Endometrial microvascular endothelial cells (primary cell): ENCODE results near the gene CTNNA2. TPM values are rescaled to one million over a fixed set of nuclear protein-coding genes. Genes with fewer than 3 reads are reported as not detected.

ENCODE experiments used
- in situ Hi-C: cut with HindIII; loops from 2 replicates; pipeline ENCODE4 v1.10.0; 2017; ENCODE audit warnings: low sequenced_read_pairs, low pct_unique_long_range_greater_than_20kb; ENCODE audit errors: inconsistent ontology term
- total RNA-seq: library from RNA; depleted of rRNA; stranded (reverse); fragments of >200 nt; gene quantifications from one replicate; pipeline ENCODE4 v1.2.3, GENCODE V29; 2015; ENCODE audit errors: inconsistent ontology term

Gene CTNNA2
- total RNA-seq, 1 donor from 2014 or later = not detected

DNA sequence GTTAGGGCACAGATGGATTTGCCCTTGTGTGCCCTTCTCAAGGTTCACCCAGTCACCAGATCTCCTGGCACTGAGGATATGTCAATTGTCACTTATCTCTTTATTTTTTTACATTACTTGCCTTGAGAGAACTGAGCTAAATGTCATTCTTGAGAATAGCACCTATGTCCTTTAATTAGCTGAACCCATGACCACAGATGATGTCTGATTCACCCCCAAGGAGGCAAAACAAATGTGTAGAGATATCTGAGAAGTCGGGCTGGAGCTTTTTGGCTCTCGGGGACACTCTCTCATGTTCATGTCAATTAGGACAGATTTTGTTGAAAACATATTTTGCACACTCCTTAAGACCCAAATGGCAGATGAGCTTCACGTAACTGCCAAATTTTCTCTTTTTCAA, 963.1 kb downstream of the CTNNA2 start:
- in situ Hi-C loops = no loop called here

DNA sequence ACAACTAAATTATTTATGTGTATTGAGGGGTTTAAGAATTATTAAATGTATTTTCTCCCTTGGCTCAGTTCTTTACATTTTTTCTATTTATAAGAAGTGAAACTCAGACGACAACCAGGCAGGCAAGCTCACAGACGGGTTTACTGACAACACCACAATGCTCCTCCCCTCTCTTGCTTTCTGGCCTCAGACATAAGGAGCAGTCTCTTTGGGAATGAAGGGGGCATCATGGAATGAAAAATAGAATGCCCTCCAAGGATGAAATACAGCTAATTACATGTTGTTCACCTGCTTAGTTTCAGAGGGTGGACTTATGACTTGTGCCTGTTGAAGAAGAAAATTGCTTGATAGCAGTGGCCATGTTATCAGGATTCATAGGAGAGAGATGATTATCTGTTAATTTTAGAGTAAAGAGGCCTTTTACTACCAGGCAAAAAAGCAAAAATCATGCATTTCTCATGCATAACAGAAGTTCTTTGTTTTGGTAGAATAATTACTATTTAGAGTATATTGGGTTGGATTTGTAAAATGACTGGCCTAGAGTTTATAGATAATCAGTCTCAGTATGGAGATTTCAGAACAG, 963.8 kb downstream of the CTNNA2 start:
- in situ Hi-C loops = no loop called here

DNA sequence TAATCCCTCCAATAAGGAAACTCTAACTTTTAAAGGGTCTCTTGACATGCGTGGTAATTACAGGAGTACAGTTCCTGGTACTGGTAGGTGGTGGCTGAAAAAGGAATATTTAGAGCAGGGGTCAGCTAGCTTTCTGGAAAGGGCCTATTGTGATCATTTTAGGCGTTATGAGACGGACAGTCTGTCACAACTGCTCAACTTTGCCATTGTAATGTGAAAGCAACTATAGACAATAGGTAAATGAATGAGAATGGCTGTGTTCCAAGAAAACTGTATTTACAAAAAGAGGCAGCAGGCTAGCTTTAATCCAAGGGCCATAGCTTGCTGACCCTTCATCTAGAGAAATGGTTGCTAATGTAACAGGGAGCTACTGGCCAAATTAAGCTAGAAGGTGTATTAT, 969.4 kb downstream of the CTNNA2 start:
- in situ Hi-C loops = no loop called here

DNA sequence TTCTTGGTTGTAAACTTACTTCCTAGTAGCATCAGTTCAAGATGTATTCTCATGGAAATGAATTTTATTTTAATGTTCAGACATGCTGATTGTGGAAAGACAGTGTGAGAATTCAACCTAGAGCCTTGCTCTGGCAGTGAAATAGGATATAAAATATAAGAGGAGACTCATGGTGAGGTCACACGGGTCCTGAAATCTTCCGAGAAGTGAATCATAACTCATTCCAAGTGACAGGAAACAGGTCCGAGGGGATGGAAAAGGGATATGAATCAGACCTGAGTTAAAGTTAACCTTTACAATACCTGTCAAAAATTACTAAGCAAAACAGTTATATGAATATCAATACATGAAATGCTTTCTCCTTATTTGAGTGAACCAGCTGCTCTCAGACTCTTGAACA, 976.9 kb downstream of the CTNNA2 start:
- in situ Hi-C loops = no loop called here

DNA sequence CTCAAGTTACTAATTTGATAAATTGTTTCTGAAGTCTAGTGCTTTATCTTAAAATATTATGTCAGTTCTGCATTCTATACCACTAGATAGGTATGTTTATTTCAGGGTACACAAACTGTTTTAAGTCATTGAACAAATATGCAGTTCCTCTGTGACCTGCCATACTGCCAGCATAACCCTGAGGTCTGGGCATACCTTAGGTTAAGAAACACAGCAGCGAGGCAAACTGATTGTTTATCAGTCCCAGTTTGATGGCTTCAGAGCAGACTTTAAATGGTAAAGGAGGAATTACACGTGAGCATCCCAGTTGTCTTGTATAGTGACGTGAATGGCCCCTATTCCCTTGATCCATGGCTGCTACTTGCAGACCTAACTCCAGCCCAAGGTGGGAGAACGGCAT, 978.1 kb downstream of the CTNNA2 start:
- in situ Hi-C loops = no loop called here

DNA sequence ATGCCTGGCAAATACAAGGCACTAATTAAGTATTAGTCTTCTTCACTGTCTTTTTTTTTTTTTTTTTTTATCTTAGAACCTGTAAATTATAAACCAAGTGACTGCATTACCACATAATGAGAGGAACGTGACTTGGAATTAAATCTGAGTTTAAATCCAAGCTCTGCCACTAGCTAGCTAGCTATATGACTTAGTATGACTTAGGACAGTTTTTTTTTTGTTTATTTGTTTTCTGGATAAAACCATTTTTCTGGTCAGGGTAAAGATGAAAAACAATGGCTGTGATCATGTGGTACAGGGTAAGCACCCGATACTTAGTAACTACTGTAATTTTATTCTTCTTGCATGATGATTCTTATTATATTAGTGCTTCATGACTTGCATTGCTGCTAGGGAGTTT, 983.5 kb downstream of the CTNNA2 start:
- in situ Hi-C loops = no loop called here

DNA sequence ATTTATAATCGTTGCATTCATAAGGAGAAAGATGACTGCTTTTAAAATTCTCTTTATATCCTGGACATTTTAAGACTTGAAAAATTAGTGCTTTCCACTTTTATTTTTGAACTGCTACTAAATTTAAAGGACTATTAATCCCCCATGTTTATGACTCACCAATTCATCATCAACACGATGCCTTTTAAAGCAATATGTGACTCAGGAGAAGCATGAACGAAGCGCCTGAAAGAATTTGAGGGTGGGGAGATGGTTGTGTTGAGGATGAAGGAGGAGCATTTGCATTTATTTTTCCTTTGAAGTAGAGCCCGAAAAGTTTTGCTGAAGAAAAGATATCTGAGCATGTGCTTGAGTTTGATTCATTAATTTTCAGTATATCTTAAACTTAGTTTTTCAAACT, 983.9 kb downstream of the CTNNA2 start:
- in situ Hi-C loops = no loop called here

DNA sequence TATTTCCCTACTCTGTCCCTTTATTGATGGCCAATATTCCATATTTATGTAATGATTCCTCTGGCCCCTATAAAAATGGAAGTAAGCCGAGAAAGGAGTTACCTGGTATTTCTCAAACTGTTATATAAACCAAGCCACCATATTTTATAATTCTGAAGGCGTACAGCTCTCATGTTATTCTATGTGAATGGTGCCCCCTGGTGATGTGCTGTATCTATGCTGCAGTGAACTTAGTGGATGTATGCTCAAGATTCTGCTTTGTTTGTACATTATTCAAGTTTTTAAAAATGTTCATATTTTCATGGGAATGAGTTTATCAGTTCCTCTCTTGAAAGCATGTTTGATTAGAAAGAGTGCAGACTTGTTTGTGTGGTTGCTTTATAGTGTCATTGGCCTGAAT, 986.2 kb downstream of the CTNNA2 start:
- in situ Hi-C loops = no loop called here

DNA sequence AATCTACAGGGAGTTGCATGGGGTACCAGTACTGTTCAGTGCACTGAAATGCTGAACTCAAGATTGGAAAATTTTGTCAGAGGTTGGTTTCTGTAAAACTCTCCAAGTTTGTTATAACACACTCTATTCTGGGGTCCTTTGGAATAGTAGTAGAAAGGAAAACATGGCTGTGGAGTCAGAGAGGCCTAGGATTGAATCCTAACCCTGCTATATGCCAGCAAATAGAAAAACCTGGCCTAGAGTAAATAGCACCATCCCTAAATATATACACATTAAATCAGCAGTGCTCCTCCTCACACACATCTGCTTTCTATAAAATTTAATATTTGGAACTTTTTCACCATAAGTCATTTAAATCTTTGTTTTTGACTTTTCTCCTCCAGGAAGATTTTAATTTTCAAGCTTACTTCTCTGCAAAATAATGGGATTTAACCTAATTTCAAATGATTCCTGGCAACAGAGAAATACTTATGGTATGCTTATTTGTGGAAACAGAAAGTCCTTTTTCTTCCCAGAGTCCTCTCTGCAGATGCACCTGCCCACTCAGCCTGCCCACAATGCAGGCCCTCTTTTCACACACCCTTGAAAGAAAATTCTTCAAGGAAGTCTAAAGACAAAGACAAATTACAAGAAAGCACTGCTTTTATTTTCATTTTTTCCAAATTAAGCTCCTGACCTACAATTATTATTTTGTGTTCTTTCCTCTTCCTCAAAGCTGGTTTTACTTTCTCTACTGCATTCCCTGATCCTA, 989.2 kb downstream of the CTNNA2 start:
- in situ Hi-C loops = no loop called here

DNA sequence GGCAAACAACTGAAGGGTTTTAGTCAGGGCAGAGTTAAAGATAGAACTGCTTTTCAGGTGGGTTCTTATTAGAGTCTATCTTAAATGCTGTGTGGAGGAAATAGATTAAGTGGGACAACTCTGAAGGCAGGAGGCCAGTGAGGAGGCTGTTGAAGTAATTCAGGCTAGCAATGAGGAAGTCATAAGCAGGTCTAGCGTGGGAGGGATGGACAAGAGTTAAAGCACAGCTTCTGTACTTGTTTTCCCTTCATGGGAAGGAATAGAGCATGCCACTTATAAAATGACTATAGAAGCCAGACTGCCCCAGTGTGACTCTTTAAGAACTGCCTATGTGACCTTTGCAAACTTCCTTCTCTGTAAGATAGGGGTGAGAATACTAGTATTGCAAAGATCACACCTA, 993.7 kb downstream of the CTNNA2 start:
- in situ Hi-C loops = no loop called here

DNA sequence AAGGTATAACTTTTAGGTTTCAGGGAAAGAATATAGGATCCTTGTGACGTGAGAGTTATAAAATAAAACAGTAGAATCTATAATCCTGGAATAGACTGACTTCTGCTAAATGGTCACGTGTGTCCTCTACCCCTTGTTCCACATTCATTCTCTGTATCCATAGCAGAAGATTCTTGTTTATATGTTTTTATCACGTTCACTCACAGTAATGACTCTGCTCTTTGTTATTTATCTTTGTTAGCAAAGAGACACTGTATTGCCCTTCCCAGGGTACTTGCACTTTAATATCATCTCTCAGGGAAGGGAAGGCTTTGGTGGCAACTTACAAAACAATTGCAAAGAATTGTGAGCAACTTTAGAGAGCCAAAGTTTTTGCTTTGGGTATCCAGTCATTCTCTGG, 997.9 kb downstream of the CTNNA2 start:
- in situ Hi-C loops = no loop called here

DNA sequence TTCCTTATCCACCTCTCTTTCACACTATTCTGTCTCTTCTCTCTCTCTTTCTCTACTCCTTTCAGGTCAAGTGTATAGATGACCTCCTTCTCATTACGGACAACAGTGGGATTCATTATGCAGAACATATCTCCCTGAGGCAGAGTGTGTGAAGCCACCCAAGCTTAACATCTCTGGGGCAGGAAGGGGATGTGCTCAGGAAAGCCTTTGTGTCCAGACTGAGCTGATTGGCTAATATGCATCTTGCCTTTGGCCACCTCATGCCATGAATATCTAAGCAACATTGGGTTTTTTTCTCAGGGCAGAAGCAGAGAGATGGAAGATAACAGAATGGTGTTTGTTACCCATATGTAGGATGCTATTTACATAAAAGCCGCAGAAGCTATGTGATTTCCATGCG, 1003.1 kb downstream of the CTNNA2 start:
- in situ Hi-C loops = no loop called here

DNA sequence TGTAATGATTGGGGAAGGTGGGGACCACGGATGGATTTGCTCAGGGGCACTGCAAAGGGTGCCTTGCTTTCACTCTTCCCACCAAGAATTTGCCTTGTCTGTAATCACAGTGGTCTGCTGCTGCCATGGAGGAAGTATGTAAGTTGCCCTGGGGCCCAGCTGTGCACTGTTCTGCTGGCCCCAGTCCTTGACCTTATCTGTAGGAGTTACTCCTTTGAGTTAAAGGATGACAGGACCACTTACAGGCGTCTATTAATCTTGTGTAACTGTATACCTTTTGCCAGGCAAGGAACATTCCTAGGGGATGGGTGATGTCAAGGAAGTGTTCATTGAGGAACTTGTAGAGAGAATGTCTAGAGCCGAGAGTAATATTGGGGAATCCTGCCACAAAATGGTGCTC, 1004.5 kb downstream of the CTNNA2 start:
- in situ Hi-C loops = no loop called here

DNA sequence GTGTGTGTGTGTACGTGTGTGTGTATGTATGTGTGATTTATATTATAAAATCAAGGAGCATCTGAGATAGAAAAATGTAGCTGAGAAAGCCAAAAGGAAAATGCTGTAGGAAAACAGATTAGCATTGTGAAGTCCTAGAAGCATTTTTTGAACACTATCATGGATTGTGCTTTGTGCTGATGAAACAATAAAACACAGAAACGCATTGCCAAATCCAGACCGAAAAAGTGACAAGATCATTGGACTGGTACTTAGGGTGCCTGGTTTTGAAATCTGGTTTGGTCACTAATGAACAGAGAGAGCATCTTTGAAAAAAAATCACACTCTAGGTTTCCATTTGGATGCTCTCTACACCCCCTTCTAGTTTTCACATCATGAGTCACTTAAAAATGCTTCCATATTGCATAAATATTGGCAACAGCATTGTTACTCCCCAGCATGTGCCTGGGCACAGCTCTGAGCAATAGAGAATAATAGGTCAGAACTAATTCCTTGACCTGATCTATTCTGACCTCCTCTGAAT, 1006.3 kb downstream of the CTNNA2 start:
- in situ Hi-C loops = no loop called here

DNA sequence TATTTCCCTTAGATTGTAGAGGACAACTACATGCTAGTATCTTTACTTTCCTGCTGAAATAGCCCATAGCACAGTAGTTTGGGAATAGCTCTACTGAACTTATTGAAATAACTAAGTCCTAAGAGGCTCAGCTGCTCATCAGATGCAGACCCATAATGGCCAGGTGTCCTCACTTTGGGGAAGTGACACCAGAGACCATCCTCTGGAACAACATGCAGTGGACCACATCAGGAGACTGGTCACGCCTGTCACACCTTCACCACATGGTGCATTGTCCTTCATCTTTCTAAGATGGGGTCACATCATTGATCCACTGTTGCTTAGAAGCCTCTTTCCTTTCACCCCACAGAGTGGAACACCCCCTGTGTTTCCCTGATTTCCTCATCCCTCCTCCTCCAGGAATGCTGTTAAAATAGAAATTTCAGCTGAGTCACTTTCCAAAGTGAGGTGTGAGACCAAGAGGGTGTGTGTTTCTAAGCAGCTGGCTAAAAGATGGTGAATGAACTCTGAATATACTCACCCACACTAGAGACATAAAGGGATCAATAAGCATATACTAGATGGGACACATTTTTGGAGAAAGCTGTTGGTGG, 1006.9 kb downstream of the CTNNA2 start:
- in situ Hi-C loops = no loop called here

DNA sequence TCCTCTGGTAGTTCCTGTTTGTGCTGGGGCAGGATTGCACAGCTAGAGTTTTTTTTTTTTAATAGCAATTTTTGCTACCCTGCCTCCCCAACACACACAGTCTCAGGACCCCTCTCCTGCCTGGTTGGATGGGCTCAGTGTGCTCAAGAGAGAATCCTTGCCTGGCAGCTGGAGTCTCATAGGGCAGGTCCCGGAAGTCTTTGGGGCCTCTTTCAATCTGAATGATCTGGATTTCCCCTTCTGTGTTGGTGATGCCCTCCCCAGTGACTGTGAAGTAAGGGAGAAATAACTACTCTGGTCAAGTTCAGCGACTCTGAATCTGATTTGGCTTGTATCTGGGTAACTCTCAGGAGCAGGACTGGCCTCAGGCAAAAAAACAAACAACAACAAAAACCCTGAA, 1012.3 kb downstream of the CTNNA2 start:
- in situ Hi-C loops = no loop called here

DNA sequence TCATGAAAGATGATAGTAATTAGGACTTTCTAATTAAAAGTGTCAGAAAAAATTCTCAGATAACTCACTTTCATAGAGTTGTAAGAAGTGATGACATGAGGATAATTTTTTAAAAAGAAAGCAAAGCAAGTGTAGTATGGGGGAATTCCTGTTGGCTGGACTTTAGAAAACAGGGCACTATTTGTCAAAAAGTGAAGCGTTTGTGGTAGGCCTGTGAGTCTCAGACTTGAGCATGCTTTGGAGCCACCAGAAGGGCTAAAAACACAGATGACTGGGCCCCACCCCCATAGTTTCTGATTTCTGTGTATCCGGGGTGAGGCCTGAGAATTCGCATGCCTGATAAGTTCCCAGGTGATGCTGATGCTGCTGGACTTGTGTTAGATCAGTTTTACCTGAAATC, 1014.3 kb downstream of the CTNNA2 start:
- in situ Hi-C loops = no loop called here

DNA sequence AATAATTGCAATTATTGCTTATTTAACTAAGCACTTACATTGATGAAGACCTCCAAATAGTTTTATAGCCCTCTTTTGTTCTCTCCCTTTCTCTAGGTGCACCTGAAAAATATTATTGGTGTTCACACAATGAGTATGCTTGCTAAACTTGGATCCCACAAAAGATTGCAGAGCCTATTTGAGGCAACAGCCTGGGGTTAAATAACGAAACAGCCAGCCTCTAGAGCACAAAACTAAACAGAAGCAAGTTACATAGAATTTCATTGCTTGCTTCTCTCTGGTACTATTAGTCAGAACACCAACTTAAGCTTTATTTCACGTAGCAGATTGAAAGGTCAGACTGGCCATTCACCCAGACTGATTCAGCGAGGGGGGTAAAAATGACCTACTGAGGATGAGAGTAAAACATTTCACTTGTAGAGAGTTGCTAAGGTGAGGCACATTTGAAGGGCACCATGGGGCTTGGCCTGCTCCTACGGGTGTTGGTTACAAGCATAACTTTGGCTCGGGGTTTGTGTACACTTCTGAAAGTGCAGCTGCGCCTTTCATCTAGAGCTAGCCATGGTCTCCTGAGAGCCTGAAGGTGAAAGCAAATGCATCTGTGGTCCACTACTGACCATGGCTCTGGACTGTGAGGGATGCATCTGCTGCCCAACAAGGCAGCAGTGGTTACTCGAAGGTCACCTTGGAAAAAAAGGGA, 1016.8 kb downstream of the CTNNA2 start:
- in situ Hi-C loops = no loop called here

DNA sequence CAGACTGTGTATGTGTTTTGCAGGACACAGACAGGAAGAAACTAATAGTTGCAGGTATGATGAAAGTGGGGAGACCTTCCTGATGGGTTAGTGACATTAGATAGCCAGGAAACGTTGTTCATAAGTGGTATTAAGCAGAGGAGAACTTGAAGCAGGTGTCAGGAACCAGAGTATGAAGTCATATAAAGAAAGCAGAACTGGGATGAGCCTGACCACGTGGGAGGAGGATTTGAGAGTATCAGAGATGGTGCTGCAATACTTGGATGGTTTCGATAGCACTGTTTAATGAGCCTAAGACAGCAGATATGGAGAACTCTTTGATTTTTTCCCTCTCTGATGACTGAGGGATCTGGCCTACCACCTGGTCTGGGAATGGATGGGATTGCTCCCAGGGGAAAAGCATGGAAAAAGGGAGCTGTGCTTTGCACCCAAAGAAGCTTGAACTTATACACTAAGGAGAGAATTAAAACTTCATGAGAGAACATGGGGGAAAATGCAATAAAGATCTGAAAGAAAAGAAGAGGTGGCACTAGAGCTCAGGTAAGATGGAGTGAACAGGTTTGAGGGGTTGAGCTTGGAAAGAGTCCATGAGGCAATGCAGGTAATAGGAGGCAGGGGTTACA, 1017.7 kb downstream of the CTNNA2 start:
- in situ Hi-C loops = no loop called here
